NCI-H460 (cell line): ENCODE results near the gene PRKAB1. TPM values are rescaled to one million over a fixed set of nuclear protein-coding genes. Genes with fewer than 3 reads are reported as not detected.
"Not testable (repeated sequence)": the region's sequence is repeated elsewhere in the genome, so short reads cannot be mapped to it uniquely, and the experiment has no call there.

Source experiments
- DNase-seq: peaks from one replicate; pipeline ENCODE4 v3.0.0-alpha.2; 2016; ENCODE audit warnings: low read depth; ENCODE audit errors: extremely low read depth
- small RNA-seq, 2 experiments: library from RNA; depleted of rRNA; stranded (forward); fragments of <200 nt; gene quantifications; one replicate each; pipeline ENCODE3, GENCODE V24; 2014
- total RNA-seq: library from RNA; depleted of rRNA; stranded (reverse); fragments of >200 nt; shearing (Covaris generic); gene quantifications from 2 replicates; pipeline ENCODE4 v1.2.3, GENCODE V29; 2014; rRNA removed

Gene PRKAB1
- total RNA-seq, 1 experiment from 2014 or later: 18.6 TPM

GRCh38 chr12:119706427-119706826 is 38.5 kb downstream of the PRKAB1 start:
- not testable (repeated sequence) for DNase-seq

GRCh38 chr12:119710374-119710964 is 42.5 kb downstream of the PRKAB1 start:
- no peak for DNase-seq

GRCh38 chr12:119710965-119711551 is 43.1 kb downstream of the PRKAB1 start:
- no peak for DNase-seq

- no peak for DNase-seq
These were observed 43.8 kb downstream of the PRKAB1 start for GRCh38 chr12:119711693-119712092.

- no peak for DNase-seq
These were observed 44.8 kb downstream of the PRKAB1 start for GRCh38 chr12:119712721-119713120.

GRCh38 chr12:119713551-119714031 is 45.7 kb downstream of the PRKAB1 start:
- DNase-seq: no peak

GRCh38 chr12:119714614-119715267 is 46.8 kb downstream of the PRKAB1 start:
- no peak for DNase-seq

GRCh38 chr12:119715268-119715620 is 47.3 kb downstream of the PRKAB1 start:
- no peak for DNase-seq

GRCh38 chr12:119718141-119718540 is 50.2 kb downstream of the PRKAB1 start:
- no peak for DNase-seq

- no peak for DNase-seq
These were observed 52.4 kb downstream of the PRKAB1 start for GRCh38 chr12:119720349-119720748.

GRCh38 chr12:119721306-119721705 is 53.4 kb downstream of the PRKAB1 start:
- DNase-seq: no peak

- DNase-seq: no peak
These were observed 57.6 kb downstream of the PRKAB1 start for GRCh38 chr12:119725523-119725922.

GRCh38 chr12:119727600-119728443 is 59.9 kb downstream of the PRKAB1 start:
- no peak for DNase-seq

GRCh38 chr12:119728444-119728745 is 60.5 kb downstream of the PRKAB1 start:
- DNase-seq: no peak

GRCh38 chr12:119729871-119730270 is 61.9 kb downstream of the PRKAB1 start:
- DNase-seq: no peak

GRCh38 chr12:119730381-119730780 is 62.4 kb downstream of the PRKAB1 start:
- no peak for DNase-seq

Small RNA genes lying within 50 kb of the gene (small RNA-seq; reads per million reads assigned to genes)
- gene RN7SKP197: 0 reads per million in 2 experiments

Other genes starting within 250 kb of the PRKAB1 start
- gene TMEM233, start 74.4 kb upstream of the PRKAB1 start, total RNA-seq: 1.2 and 2.5 TPM in 2 replicates
- gene CIT, start 209.2 kb downstream of the PRKAB1 start, total RNA-seq: 25.4 and 26.6 TPM in 2 replicates